Stimulated activated naive CD8-positive, alpha-beta T cell treated with anti-CD3 and anti-CD28 coated beads, Interleukin-15, Interleukin-2, amounts not matched to agents 100 U/mL and 50 U/mL, for 24 hours (primary cell): Measurements from ENCODE around the gene BANP.
"Not testable (repeated sequence)": the region's sequence is repeated elsewhere in the genome, so short reads cannot be mapped to it uniquely, and the experiment has no call there.

Experiments
- ATAC-seq: fragments of 150-1000 bp; cut with Tn5 transposase; one replicate; pipeline ENCODE4 v1.10.0; 2021
- DNase-seq: peaks from one replicate; pipeline ENCODE4 v3.0.0; 2021

Gene BANP

DNA sequence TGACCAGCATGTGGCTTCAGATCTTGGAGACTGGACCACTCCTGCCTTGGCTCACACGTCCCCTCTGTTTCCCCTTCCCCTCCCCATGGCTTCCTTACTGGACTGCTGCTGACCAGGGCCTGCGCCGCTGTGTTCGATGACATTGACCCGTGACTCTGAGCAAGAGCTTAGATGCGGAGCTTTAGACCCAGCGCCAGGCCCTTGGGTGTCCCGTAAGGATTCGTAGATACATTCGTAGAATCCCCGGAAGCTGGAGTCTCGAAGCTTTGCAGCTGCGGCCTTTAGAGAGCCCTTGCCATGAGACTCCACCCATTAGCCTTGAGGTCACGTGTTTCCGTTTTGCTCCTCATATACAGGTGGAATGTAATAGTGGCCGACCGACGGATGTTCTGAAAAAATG lies 65.2 kb downstream of the BANP start:
- DNase-seq, ATAC-seq: not testable (repeated sequence)

DNA sequence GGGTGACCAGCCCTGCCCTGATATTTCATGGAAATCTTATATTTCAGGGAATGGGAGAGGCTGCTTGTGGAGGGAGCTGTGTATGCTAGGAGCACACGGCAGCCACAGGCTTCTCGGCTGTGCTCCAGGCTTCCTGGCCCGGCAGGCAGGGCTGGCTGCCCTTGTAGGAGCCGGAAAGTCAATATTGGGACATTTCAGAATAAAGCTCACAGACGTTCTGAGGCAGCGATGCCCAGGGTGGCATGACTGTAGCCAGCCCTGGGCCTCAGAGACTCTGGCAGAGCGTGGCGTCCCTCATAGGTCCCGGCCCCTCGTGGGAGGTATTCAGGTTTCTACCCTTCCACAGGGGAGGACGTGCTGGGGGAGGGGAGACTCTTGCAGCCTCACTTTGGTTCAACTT lies 65.7 kb downstream of the BANP start:
- DNase-seq, result no peak
- ATAC-seq, result no peak

DNA sequence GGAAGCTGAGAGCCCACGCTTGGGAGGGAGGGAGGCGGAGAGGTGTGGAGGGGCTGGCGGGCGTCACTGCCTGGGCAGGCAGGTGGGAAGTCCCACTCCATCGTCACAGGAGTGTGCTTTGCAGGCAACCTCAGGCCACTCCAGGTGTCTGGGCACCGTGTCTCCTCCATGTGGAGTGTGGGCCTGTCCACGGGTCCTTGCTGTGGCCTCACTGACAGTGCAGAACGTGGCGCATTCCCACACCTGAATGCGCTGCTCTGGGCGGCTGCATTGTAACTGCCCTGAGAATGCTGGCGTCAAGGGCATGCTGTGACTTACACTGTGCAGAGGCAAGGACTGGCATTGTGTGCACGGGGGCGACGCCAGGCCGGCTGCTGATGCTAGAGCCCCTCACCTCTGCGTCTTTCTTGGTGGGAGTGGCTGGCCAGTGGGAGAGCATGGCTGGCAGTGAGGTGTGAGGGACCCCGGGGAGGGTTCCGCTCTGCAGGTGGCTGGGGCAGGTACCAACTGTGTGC lies 66.4 kb downstream of the BANP start:
- DNase-seq, result no peak
- no peak for ATAC-seq

DNA sequence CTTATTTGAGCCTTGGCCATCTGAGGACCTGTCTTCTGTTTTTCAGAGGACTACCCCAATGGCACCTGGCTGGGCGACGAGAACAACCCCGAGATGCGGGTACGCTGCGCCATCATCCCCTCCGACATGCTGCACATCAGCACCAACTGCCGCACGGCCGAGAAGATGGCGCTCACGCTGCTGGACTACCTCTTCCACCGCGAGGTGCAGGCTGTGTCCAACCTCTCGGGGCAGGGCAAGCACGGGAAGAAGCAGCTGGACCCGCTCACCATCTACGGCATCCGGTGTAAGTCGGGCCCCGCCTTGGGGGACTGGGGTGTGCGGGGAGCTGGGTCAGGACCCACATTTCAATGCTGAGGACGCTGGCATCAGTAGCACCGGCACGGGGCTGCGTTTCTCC lies 67.1 kb downstream of the BANP start:
- not testable (repeated sequence) for DNase-seq, ATAC-seq

DNA sequence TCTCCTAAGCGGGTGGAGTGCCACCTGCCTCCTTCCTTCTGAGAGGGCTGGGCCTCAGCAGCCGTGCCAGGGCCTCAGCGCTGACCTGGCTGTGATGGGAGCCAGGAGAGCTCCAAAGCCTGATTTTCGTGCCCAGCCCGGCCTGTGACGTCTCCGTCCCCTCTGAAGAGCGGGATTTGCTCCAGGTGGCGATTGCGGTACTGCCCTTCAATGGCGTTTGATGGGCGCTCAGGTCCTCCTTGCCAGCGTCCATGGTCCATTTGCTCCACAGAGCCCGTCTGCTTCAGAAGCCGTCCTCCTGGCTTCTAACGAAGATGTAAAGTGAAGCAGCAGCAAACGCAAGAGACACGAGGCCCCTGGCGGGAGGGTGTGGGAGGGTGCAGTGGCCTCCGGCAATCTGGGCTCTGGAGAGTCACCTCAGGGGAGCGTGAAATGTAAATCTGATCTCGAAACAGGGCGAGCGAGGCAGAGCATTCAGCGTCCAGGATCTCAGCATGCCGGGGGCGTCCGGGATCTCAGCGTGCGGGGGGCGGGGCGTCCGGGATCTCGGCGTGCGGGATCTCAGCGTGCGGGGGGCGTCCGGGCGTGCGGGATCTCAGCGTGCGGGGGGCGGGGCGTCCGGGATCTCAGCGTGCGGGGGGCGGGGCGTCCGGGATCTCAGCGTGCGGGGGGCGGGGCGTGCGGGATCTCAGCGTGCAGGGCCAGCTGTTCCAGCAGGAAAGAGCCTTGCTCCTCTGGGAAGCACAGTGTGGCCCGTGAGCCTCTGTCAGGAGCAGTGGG lies 68.0 kb downstream of the BANP start:
- not testable (repeated sequence) for DNase-seq, ATAC-seq

DNA sequence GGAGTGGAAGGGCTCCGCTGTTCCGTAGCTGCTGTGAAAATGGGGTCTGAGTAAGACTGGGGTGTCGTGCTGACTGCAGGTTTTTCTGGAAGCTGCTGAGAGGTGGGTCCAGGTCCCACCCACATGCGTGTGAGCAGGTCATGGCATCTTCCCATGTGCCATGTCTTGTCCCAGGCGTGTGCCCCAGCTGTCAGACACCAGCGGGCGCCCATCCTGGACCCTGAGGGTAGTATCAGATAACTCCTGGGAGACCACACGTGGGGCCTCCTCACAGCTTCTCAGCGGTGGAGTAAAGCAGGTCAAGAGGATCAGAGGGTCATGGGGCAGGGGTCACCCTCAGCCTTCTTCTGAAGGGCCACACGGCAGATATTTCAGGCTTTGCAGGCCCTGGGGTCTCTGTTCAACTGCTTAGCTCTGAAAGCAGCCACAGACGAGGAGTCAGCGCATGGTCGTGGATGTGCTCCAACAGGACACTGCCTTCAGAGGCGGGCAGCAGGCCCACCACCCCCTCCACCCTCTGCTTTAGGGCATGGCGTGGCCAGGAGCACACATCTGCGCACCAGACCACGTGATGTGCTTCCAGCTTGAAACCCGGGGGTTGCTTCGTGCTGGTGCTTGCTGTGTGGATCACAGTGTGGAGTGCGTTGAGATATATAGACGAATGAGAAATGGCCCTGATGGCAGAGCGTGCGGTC lies 68.7 kb downstream of the BANP start:
- DNase-seq (no peak), ATAC-seq (no peak)

DNA sequence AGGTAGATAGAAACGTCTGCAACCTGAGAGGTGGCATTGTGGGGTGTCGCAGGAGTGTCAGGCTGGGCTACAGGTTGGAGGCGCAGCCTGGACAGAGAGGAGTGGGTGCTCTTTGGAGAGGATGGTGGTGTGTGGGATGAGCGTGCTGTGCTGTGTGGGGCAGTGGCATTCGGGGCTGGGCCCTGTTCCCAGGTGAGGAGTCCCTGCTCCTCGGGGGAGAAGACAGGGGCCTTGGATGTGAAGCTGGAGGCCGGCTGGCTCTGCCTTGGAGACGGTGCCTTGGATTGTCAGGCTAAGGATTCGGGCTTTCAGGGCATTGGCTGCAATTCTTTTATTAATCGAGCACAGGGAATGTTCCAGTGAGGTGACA lies 69.3 kb downstream of the BANP start:
- no peak for DNase-seq
- ATAC-seq, result no peak

DNA sequence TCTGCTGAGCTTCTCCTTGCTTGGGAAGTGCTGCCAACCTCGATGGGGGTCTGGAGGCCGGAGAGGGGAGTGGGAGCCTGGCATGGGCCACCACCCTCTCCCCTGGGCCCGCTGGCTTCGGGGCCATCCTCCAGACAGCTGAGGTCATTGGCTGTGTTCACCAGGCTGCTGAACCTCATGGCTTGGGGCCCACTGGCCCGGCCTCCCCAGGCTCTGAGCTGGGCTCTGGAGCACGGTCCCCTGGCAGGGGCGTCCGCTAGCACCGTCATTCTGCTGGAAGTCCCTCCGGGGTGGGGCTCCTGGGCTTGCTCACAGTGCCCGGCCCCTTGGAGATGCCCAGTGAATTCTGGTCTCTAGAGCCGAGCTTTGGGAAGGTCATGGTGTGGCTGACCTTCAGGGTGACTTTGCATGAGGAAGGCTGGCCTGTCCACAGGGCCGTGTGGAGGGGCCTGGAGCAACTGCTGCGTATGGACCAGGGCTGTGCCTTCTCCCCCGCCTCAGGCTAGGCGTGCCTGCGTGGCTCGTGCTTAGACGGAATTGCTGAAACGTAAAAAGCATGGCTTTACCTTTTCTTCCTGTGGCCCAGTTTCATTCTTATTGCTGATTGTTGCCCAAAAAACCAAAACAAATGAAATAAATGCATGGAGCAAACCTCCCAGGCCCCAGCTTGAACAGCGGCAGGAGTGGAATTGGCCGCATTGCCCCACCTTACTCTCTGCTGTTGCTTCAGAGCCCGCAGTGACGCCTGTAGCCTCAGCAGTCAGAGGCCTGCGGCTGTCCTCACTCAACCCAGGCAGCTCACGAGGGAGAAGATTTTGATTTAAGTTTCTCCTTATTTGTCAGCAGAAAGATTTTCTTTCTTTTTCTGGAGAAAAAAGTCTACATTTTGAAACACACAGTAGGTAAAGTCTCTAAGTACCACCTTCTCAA lies 70.1 kb downstream of the BANP start:
- not testable (repeated sequence) for DNase-seq, ATAC-seq

DNA sequence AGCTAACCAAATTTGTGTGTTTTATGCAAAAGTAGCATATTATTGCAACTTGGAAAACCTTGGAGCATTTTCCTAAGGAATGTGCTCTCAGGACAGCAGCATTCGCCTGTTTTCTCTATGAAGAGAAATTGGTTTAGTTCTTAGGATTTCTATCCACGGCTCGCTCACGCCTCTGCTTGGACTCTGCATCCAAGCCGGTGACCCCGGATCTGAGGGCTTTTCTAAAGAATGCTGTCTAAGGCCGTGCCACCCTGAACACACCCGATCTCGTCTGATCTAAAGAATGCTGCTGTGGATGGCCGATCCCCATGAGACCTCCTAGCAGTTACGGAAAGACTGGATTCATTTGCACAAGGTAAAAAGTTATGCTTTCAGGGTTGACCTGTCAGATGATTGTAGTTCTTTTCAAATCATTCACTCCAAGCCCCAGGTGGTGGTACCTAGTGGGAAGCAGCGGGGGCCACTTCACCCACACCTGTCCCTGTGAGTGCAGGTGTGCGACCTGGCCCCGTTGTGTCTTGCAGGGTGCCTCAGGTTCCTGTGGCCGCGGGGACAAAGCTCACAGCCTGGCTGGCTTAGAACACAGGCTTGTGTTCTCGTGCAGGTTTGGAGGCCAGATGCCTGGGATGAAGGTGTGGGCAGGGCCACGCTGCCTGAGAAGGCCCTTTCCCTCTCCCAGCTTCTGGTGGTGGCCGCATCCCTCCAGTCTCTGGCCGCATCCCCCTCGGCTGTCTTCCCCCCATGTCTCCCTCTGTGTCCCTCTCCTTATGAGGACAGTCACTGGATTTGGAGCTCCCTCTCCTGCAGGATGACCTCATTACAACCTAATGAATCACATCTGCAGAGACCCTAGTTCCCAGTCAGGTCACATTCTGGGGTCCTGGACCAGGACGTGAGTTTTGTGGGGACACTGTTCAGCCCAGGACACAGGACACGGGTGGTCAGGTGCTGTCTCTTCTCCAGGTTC lies 71.1 kb downstream of the BANP start:
- ATAC-seq, result no peak
- no peak for DNase-seq

DNA sequence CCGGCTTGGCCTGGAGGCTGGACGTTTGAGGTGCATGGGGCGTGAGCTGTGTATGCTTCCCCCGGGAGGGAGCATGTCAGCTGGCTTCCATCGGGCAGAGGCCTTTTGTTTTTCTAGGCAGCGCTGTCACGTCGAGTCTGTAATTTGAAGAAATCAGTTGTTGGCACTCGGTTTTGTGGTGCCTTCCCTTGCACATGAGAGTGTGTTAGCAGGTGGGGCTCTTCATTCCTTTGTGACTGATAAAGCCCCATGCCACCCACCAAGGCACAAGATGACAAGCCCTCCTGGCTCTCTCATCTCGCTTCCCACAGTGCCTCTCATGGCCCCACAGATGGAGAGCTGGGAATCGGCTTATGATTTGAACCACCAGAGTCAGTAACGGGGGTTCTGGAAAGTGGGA lies 72.1 kb downstream of the BANP start:
- ATAC-seq, result no peak
- DNase-seq, result no peak

DNA sequence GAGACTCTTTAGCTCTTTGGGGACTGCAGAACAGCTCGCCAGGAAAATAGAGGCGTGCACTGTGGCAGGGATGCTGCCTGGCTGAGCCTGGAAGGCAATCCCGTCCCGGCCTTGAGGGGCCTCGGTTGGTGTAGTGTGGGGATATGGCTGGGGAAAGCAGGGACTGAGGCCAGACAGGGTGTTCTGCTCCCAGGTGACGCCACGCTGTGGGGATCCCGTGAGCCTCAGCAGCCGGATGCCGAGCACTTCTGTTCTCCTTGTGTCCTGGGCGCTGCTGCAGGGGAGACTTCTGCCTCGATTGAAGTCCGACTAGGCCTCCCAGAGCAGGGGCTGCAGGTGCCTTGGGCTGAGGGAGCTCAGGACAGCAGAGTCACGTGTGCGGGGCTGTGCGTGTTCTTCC lies 72.6 kb downstream of the BANP start:
- ATAC-seq, result no peak
- no peak for DNase-seq

DNA sequence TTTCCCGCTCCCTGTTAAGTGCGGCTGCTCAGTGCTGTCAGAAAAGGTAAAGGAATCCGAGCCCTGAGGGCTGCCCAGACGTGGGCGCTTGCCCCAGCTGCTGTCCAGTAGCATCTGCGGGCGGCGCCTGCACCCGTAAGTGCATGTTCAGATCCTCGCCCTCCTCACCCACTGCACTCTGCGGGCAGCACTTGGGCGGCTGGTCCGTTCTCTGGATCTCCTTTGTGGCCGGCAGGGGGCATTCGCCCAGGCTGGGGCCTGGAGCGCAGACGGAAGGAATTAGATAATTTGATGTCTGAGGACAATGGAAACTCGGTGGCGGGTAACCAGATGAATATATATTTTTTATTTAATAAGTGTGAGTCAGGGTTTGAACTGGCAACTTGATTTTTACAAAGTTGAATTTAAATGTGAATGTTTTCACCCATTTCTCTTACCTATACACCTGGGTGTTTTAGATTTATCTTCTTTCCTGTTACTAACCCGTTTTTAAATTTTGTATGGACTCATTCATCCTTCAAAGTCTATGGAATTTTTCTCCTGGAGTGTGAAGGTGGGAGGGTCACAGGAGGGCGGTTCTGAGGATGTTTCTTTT lies 73.4 kb downstream of the BANP start:
- not testable (repeated sequence) for DNase-seq, ATAC-seq

DNA sequence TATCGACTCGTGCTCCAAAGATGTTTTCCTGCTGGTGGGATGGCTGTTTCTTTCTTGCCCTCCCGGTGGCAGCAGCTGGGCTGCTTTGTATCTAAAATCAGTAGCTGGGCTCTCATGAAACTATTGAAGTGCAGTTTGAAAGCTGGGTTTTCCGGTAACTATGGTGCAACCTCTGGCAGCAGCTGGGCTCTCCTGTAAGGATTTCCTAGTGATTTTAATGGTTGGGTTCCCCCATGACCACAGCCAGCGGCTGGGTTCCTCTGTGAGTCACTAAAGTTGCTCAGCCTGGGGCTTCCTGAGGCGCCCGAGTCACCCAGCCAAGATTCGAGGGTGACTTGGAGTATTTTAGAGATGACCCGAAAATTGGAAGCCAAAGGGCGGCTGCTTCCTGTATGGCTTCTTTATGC lies 73.9 kb downstream of the BANP start:
- peak; percentile 86 for ATAC-seq
- peak; percentile 51 for DNase-seq

DNA sequence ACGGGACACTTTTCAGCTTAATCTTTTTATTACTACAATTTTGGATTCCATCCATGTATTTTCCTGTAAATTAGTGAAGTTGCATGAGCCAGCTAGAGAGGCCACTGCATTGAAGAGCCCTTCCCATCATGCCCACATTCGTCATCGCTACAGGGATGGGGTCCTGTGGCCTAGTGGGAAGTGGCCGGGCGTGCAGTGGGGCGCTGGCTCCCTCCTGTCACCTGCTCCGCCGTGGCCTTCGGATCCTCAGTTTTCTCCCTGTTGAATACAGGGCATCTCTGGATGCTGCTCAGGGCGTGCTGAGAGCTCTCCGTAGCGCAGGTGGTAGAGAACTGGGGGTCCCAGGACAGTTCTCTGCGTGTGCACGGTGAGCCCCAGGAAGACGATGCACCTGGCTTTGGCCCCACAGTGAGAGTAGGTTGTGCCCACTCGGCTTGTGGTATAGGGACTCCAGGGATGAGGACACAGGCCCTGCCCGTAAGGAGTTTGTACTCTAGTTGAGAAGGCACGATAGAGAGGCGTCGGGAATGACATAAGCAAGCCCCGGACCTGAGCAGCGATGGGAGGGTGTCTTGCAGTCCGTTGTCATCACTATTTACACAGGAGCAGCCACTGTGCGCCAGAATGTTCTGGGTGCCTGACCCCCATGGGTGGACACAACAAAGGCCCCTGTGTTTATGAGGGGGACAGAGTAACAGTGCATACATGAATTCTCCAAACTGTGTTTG lies 74.8 kb downstream of the BANP start:
- ATAC-seq, DNase-seq: not testable (repeated sequence)

DNA sequence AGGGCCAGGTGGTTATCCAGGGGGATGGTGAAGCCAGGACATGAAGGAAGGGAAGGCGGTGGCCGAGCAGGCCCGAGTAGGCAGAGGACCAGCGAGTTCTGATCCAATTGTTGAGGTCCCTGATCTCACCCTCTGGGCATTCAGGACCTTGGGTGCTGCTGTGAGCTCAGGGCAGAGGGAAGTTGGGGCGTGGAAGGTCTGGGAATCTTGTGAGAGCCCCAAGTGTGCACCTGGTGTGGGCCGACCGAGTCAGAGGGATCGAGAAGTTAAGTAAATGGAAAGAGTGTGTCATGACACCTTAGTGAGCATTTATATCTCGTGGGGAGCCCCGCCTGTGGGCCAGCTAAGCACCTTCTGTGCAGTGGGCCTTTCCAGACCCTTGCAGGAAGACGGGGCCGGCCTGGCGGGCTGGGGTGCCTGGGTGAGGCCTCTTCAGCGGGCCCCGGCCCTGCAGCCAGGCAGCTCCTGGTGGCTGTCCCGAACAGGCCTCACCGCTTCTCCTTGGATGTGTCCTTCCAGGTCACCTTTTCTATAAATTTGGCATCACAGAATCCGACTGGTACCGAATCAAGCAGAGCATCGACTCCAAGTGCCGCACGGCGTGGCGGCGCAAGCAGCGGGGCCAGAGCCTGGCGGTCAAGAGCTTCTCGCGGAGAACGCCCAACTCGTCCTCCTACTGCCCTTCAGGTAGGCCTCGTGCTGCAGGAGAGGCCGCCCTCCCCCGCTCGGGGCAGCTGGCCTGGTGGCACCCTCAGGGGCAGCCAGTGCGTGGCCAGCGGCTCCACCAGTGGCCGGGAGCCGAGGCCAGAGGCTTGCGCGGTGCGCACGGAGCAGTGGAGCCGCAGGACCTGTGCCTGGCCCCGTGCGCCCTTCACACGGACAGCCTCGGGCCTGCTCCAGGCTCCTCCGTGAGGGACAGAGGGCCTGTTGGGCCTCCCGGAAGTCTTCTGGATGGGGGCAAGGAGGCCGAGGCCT lies 76.0 kb downstream of the BANP start:
- no peak for ATAC-seq
- no peak for DNase-seq

DNA sequence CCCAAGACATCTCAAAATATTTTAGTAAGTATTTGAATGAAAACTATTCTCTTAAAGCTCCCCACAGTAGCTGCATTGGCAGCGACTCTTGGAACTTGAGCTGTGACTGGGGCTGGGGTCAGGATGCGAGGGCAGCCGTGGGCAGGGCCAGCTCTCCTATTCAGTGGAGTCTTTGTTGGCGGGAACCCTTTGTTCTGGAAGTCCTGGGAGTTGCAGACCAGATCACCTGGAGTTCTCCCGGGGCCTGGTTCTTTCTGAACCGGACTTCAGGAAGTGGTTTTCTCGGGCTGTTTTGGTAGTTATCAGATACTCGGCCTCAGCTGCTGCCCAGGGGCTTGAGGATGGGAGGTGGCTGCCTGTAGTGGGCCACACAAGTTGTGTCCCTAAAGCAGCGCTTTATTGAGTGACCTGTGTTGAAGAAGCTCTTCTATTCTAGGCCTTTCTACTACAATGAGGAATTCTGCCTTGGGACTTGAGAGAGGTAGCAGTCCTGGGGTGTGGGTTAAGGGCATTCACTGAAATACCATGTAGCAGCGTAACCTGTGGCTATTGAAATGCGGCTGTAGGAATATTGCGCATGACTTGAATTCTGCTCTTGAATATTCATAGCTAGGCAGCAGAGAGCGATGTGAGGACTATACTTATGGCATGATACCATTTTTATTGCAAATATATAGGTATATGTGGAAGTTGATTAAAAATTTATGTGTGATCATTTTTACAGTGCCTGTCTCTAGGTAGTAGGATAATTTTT lies 77.1 kb downstream of the BANP start:
- not testable (repeated sequence) for ATAC-seq

DNA sequence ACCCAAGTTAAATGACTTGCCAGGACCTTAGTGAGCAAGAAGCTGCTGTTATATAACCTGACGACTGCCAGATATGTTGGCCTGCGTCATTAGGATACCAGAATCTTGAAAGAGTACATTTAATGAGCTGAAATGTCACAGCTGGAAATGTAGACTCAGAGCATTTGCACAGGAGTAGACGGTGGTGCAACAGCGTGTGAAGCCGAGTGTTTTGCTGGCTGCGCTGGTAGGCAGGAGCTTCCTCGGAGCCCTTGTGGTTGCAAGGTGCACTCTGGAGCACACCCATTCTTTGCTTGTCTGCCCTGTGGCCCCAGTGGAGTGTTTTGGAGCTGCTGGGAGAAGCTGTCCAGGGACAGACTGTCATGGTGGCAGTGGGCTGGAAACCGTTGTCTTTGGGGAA lies 79.3 kb downstream of the BANP start:
- ATAC-seq (no peak), DNase-seq (no peak)

More for the DNA sequence above, 77.1 kb downstream of the BANP start:
- not testable (repeated sequence) for DNase-seq

DNA sequence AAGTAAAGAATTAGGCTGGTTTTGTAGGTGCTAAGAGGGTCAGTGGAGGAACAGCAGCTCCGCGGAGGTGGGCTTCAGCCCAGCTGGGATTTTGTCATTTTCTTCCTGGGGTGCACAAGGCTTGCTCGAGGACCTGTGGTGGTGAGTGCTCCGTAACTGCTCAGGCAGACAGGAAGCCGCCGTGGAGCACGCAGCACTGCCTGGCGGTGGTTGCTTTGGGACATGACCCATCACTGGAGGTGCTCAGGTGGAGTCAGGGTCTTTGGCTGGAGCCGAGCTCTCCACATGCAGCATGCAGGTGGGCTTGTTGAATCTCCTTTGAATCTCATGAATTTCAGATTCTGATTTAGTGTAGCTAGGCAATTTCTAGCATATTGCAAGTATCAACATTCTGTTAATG lies 79.7 kb downstream of the BANP start:
- not testable (repeated sequence) for ATAC-seq

More for the DNA sequence above, 79.7 kb downstream of the BANP start:
- DNase-seq, result not testable (repeated sequence)
